ENCODE data around the gene CDC42BPA. TPM values are rescaled to one million over a fixed set of nuclear protein-coding genes. Genes with fewer than 3 reads are reported as not detected.

CDC42BPA gene
- total RNA-seq, 1 experiment from 2014 or later: 30.1 TPM

DNA sequence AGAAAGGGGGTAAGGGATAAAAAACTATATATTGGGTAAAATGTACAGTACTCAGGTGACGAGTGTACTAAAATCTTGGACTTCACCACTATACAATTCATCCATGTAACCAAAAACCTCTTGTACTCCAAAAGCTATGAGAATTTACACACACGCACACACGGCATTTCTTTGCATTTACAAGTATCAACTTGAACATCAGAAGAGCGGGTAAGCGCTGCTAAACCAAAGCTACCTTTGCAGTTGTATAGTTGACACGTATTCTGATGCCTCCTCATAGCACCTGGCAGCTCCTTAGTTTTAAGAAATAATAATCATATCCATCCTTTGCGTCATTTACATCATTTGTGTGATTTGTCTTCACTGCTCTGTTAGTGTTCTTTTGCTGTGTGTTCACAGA is 17.6 kb downstream of the CDC42BPA start:
- Histone ChIP-seq H3K4me1 (ENCODE audit: insufficient read depth, low read length) (no peaks in the 10 kb centered on the region), H3K23me2 (ENCODE audit: insufficient read length, low read depth, low read length, poor library complexity, severe bottlenecking) (no peaks in the 10 kb centered on the region), H3K9ac (ENCODE audit: extremely low read depth, insufficient read length, low read length) (no peak overlapping the region), H2BK120ac (ENCODE audit: low read depth, low read length, poor library complexity, severe bottlenecking) (no peak overlapping the region), H4K8ac (replicated peaks; ENCODE audit: insufficient read length, low read depth, low read length) (no peak overlapping the region), H3K27ac (ENCODE audit: insufficient read length, low read depth, low read length) (no peak overlapping the region), H2BK20ac (ENCODE audit: low read depth, low read length, poor library complexity, severe bottlenecking) (no peak overlapping the region), H2AK5ac (ENCODE audit: insufficient read length, low read length) (no peak overlapping the region), H3K18ac (ENCODE audit: insufficient read length, low read depth, low read length) (no peak overlapping the region), H4K20me1 (ENCODE audit: control insufficient read depth, insufficient read depth, insufficient read length) (no peaks in the 10 kb centered on the region), H3K4ac (ENCODE audit: low read depth, low read length) (no peak overlapping the region), H4K91ac (ENCODE audit: insufficient read length, low read depth, low read length) (no peak overlapping the region), H2BK5ac (ENCODE audit: insufficient read length, low read length) (no peak overlapping the region), H3K23ac (ENCODE audit: insufficient read length, low read depth, low read length) (no peak overlapping the region), H3K14ac (ENCODE audit: insufficient read depth, low read length) (no peak overlapping the region), H3K9me3 (ENCODE audit: control insufficient read depth, low read depth, low read length) (no peaks in the 10 kb centered on the region), H4K5ac (ENCODE audit: insufficient read length, low read depth, low read length) (no peak overlapping the region), H2BK12ac (ENCODE audit: insufficient read length, low read depth, low read length) (no peak overlapping the region), H3K56ac (ENCODE audit: insufficient read length, low read depth, low read length) (no peak overlapping the region), H3K4me2 (ENCODE audit: insufficient read depth, insufficient read length, low read length) (no peak overlapping the region), H2BK15ac (ENCODE audit: low read depth, low read length) (no peak overlapping the region), H3K79me1 (ENCODE audit: insufficient read depth, low read depth, low read length, poor library complexity, severe bottlenecking) (no peaks in the 10 kb centered on the region), H3T11ph (ENCODE audit: low read length) (no peak overlapping the region), H3K79me2 (ENCODE audit: insufficient read depth, low read length) (peaks cover 10% of the 10 kb centered on the region; the same call in 1 of the 2 replicates), H3K27me3 (ENCODE audit: insufficient read depth, low read length) (no peaks in the 10 kb centered on the region), H2AFZ (ENCODE audit: low read length) (no peak overlapping the region)
- Mint-ChIP-seq H3K4me1 (peaks cover 12 to 14% of the 10 kb centered on the region in 2 experiments), H3K27me3 (ENCODE audit: low read depth) (no peaks in the 10 kb centered on the region), H3K4me3 (no peak overlapping the region), H3K9me3 (peaks cover 0 to 2% of the 10 kb centered on the region in 2 experiments; a peak in 1 of 5 replicates), H3K36me3 (ENCODE audit: insufficient read depth in 1 of 3, low read depth in 3 of 3) (peaks cover 0 to 10% (median 6%) of the 10 kb centered on the region in 3 experiments; a peak in 4 of 7 replicates), H3K27ac (no peak overlapping the region)
- no peak for DNase-seq
- TF ChIP-seq CTCF (conservative IDR thresholded peaks at IDR 0.05): no peak
- no CpG with 5 or more reads among the region's 7 CpGs for WGBS (ENCODE audit: extremely low coverage, insufficient read length, low lambda C conversion rate)

Data from H9 (cell line).